HG02852 (cell line): Measurements from ENCODE around the gene HOXC10.

Source experiments
- ATAC-seq: cut with Tn5 transposase; IDR thresholded peaks from one replicate; pipeline ENCODE4 v1.9.1; 2021; ENCODE audit warnings: mild to moderate bottlenecking, moderate library complexity; ENCODE audit not compliant: unreplicated experiment

The HOXC10 gene

DNA sequence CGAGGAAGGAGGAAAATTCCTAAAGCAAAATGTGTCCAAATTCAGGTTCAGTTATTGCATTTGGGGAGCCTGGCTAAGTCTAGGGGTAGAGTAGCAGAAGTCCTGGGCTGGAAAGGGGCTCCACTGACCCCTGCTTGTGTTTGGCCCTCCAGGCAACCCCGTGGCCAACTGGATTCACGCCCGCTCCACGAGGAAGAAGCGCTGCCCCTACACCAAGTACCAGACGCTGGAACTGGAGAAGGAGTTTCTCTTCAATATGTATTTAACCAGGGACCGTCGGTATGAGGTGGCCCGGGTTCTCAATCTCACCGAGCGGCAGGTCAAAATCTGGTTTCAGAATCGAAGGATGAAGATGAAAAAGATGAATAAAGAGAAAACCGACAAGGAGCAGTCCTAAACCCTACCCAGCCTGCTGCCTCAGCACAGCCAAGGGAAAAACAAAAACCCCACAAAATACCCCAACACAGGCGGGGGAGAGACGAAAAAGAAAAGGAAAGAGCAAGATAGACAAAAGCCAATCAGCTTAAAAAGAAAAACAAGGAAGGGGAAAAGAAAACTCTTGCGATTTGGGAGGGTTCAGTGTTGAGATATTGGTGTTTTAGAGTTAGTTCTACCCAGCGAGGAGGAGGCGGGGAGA, 17.4 kb downstream of the HOXC10 start:
- no peak for ATAC-seq

DNA sequence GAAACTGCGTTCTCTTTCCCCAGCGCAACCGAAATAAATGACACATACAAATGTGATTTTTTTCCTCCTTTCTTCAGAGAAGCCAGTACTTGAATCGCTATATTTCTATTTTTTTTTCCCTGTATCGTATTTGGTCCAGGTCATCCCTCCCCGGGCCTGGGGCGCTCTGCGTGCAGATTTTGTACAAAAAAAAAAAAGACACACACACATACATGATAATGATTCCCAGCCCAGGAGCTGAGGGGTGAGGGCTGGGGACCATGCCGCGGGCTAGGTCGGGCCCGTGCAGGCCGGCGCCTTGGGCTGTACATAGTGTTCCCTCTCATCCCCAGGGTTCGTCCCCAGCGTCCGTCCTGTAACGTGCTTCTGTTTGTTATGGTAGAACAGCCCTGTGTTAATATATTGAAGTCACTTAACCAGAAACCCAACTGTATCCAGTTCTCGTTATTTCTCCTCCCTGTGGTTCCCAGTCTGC, 18.0 kb downstream of the HOXC10 start:
- no peak for ATAC-seq

DNA sequence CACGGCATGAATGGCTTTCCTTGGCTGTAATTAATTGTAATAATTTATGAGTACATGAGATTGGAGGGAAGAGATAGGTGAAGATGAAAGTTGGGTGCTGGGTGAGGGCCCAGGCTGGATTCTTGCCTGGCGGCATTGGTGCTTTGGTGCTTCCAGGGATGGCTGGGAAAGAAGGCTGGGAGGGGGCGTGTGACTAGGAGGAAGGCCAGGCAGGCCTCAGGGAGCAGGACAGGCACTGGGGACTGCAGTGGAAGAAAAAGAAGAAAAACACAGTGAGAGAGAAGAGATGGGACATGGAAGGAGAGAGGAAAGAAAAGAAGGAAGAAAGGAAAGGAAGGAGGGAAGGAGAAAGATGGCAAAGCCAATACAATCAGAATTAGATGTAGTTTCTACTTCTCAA, 18.7 kb downstream of the HOXC10 start:
- ATAC-seq: no peak

DNA sequence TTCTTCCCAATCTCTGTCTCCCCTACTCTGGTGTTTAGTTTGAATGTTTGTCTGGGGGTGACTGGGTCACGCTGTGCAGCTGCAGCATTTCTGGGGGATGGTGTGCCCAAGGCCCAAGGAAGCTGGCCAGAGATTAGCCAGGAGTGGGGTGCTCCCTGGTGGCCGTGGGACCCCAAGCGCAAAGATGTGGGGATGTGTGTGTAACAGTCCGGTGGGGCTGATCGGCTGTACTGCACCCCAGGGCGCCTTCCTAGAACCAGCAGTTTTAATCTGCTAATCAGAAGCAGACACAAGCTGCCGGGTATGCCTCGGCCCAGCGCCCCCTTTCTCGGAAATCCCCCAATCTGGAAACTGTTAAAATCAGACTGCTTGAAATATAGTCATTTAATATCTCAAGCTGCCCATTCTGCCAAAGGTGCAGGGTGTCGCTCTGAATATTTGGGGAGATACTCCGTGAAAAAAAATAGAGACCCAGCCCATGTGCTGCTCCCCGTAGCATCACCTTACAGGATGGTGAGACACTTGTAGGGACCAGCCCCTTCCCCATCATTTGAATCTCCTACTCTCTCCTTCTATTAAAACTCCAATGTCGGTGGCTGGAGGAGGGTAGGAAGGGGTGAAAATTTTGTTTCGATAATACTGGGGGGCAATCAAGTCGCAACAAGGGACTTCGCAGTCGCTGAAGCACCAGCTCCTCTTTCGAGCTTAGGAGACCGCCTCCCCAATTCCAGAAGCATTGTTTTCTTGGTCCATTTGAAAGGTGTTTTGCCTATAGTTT, 19.3 kb downstream of the HOXC10 start:
- no peak for ATAC-seq

DNA sequence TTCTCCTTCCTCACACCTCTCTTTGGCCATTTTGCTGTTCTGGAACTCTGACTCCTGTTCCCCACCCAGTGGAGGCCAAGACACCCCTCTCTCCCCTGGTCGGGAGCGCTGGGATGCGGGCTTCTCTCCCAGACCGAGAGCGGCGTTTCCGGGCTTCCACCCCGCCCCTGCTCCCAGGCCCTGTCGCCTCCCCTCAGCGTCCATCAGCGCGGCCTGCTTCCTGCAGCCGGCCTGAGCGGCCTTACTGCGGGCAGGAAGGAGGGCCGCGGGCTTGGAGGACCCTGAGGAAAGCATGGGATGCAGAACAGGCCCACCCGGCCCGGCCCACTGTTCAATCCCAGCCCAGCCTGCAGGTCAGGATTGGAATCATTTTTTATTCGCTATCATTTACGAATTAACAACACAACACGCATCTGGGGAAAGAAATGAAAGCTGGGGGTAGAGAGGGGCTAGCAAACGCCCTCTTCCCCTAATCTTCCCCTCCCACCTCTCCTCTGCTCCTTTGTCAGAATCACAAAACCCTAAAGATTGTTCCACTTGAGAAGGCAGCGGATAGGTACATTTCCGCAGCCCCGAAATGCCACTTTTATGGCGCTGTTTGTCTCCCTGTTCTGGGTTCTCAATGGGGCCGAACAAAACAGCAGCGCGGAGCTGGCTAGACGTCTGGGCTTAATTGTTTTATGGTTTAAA, 20.0 kb downstream of the HOXC10 start:
- no peak for ATAC-seq

DNA sequence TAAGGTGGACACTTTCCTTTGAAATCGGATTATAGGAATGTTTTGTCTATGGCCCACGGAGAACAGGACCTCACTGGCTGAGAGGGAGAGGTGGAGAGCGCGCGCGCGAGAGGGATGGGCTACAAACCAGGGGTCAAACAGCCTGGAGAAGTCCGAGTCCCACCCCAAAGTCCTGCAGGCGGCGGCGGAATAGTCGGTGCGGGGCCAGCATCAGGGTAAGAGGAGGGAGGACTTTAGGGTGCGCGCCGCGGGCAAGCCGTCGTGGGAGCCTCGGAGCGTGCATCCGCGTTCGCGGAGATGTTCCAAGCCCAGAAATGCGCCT, 20.5 kb downstream of the HOXC10 start:
- no peak for ATAC-seq

DNA sequence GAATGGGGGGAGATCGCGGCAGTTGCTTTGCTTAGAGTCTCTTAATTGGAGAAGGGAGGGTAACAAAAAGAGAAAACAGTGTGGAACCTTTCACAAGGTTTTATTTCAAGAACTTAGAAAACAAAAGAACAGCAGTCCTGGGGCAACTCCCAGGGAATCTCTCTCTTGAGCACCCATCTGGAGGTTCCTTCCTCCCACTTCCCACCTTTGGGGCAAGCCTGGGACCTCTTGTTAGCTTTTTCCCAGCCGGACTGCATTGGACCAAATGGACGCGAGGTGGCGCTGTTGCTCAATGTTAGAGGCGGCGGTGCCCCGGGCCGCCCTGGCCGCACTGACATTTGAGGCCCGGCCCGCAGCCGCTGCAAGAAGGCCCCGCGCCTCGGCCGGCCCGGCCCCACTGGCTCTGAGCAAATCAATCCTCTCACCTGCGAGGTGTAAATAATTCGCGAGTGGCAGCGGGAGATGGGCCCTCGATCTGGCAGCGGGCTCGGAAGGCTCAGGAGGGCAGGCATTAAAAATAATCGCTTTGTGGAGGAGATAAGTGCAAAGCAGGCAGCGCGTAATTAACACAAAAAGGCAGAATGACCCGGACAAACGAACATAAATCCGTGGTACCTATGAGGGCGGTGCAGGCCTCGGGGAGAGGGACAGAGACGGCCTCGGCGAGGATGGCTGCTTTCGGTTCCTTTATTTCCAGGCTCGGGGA, 21.1 kb downstream of the HOXC10 start:
- ATAC-seq: peak; percentile 68

DNA sequence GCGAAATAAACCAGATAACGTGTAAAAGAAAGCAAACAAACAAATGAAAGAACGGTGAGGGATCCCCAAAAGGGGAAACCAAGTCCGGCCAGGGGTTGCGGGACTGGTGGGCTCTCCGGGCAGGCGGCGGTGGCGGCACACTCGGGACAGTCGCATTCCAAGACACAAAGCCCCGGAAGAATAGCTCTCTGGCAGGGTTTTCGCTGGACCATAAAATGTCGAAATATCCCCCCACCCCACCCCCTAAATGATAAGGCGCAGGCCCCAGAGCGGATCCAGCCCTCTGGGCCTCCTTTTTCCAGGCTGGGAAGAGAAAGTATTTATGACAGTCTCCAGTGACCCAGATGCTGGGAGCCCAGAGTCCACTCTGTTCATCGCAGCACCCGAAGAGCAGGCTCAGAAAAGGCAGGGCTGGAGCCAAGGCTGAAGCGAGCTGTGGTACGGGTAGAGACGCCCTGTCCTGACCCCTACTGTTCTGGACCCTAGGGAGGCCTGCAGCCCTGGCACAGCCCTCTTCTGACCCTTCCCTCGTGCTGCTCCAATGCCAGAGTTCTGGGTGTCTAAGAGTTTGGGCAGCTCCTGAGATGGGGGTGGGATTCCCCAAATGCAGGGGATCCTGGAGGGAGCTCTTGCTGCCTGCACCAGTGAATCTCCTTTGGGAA, 21.7 kb downstream of the HOXC10 start:
- no peak for ATAC-seq

DNA sequence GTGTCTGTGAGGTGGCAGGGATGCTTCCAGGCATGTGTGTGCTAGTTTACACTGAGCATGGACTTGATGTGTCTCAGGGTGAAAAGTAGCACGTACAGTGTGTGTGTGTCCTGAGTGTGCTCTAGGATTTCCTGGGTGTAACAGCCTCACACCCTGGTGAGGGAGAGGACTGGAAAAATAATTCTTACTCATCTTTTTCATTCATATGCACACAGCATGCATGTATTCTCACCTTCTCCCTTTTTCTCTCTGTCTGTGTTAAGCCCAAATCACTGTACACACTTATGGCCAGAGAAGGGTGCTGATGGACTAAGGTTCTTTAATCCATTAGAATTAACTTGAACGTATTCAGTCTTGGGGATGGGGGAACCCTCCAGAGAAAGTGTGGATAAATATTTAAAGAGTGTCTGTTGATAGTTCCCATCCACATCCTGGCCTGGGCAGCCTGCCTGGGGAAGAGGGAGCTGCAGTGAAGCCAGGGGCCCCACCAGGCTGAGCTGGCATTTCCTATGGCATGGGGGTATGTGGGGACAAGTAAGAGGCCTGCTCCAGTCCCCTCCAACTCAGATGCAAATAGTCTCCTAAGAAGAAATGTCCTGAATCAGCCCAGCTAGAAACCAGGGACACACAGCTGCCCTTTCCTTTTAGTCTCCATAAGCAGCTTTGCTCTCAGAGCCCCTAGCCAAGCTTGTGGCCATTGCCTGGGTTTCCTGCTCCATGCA, 22.8 kb downstream of the HOXC10 start:
- no peak for ATAC-seq

DNA sequence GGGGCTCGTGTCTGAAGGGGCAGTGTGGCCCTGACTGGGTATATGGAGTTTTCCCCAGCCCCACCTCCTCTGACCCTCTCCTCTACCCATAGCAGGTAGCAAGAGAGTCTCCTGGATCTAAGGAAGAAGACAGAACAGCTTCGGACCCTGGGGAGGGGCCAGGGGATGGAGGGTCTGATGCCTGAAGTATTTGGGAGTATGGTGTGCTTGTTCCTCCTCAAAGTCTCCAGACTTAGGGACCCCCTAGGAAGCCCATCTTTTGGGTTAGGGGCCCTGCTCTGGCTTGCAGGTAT, 23.3 kb downstream of the HOXC10 start:
- ATAC-seq: no peak

DNA sequence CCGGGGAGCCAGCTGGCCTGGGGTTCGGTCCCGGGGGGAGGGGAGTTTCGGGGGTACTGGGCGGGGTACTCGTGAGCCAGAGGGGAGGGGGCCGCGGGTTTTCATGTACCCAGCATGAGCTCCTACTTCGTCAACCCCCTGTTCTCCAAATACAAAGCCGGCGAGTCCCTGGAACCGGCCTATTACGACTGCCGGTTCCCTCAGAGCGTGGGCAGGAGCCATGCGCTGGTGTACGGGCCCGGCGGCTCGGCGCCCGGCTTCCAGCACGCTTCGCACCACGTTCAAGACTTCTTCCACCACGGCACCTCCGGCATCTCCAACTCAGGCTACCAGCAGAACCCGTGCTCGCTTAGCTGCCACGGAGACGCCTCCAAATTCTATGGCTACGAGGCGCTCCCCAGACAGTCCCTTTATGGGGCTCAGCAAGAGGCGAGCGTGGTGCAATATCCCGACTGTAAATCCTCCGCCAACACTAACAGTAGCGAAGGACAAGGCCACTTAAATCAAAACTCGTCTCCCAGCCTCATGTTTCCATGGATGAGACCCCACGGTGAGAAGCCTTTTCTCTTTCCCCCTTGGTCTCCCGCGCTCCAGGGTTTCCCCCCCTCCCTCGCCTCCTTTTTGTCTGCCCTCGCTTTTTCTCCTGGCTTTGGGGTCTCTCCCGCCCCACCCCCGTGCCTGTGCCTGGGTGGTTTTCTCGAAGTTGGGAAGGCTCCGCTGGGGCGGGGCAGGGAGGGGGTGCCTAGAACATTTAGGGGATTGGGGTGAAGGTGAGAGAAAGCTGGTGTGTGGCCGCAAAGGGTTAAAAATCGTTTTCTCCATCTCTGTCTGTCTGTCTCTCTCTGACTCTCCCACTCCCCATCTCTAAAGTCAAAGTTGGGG, 24.5 kb downstream of the HOXC10 start:
- ATAC-seq: no peak

DNA sequence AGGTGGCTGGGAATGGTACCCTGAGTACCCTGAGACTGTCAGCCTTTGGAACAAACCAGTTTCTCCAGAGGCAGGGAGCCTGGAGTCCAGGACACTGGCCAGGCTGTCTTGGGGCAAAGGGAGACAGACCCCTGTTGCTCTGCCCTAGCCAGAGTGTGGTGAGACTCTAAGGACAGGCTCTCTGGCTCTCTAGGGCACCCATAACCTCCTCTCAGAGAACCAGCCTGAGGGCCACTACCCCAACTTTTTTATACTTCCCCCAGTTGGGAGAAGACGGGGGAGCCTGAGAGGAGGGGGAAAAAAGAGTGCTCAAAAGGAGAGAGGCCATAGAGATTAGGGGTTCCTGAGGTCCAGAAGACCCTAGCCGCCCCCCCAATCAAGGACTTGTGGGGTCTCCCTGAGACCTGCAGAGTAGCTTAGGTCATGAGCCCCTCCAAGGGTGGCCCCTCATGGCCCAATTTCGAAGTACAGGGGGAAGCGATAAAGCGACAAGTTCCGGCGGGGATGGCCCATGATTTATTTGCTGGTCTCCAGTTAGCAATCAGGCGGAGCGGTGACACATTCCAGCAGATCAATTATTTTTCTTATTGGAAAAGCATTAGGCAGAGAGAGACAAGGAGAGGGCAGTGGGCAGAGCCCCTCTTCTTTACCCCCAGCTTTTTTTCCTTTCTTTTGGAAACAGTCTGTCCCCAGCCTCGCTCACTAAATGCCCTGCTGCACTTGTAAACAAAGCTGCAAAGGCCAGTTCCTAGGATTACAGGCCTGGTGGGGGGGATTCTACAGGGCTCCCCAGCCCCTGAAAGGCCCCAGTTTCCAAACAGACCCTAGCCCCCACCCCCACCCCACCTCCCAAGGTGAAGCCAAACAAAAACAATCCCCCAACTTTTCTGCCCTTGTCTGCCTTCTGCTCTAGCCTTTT, 25.4 kb downstream of the HOXC10 start:
- ATAC-seq: no peak

DNA sequence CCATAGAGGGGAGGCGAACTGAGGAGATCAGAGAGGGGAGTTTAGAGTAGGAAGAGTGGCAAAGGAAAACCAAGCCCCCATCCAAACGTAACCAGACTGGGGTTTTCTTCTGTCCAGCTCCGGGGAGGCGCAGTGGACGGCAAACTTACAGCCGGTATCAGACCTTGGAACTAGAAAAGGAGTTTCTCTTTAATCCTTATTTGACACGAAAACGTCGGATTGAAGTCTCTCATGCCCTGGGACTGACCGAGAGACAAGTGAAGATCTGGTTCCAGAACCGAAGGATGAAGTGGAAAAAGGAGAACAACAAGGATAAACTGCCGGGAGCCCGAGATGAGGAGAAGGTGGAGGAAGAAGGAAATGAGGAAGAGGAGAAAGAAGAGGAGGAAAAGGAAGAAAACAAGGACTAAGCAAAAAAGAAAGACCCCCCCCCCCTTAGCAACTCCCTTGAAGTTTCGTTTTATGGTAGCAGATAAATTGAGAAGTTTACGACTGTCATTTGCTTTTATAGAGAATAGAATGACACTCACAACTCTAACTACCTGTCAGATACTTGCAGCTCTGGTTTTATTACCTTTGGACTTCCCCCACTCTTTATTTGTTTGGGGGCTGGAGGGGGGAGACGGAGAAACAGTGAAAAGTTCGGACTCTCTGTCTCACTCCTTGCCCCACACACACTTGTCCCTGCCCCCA, 26.2 kb downstream of the HOXC10 start:
- no peak for ATAC-seq

DNA sequence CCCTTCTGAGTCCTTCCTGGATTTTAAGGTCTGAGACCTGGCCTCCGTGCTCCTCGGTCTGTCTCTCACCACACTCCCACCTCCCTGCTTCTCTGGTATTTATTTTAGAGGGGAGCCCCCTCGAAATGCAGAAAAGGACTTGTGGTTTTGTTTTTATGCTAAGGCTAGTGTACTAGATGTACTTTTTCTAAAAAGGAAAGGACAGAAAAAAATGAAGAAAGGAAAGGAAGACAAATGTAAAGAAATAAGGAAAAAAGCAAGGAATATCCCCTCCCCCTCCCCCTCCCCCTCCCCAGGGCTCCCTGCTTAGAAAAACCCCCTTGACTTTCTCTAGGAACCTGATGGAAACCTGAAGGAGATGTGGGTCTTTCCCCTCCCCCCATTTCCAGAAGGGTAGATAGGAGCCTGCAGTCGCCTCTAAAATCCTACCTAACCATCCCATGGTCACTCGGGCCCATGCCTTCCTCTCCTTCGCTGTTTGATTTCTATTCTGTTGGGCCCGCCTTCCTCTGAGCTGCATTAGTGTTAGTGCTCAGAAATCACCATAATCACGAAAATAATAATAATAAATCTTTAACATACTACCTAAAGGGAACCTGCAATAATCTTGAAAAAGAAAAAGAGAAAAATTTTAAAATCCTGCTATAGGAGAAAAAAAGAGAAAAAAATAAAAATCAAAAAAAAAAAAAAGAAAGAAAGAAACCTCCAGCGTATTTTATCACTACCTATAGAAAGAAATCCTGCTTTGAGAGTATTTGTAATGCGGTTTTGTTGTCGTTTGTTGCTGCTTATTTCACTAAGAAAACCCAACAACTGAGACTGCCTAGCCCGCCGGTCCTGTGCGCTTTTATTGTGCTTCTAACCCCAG, 27.0 kb downstream of the HOXC10 start:
- no peak for ATAC-seq

DNA sequence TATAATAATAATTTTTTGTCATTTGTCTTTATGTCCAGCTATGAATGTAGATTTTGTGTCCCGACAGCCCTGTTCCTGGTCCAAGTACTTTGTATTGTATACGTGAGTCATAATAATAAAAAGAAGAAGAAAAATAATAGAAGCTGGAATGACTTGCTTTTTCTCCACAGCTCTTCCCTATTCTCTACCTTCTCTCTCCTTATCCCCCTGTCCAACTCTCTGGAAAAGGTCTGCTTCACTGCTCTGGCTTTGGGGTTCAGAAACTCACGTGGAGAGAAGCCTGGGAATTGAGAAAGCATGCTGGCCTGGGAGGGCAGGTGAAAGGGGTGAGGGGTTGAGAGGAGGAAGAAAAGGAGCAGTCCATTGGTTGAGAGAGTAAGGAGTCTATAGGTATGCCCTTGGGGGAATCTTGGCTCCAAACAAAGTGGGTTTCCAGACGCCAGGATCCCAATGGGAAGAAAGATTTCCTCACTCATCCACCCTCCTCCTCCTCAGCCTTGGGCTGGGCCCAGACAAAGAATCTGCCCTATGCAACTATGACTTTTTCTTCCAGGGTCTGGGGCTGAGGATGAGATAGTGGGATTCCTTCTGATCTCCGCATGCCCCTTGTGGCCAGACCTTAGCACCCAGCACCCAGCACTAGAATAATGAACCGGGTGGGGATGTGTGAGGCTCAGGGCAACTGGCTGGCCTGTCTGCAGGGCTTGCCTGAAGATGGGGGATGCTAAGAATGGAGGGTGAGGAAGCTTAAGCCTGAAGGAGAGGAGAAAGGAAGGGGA, 27.9 kb downstream of the HOXC10 start:
- ATAC-seq: no peak

DNA sequence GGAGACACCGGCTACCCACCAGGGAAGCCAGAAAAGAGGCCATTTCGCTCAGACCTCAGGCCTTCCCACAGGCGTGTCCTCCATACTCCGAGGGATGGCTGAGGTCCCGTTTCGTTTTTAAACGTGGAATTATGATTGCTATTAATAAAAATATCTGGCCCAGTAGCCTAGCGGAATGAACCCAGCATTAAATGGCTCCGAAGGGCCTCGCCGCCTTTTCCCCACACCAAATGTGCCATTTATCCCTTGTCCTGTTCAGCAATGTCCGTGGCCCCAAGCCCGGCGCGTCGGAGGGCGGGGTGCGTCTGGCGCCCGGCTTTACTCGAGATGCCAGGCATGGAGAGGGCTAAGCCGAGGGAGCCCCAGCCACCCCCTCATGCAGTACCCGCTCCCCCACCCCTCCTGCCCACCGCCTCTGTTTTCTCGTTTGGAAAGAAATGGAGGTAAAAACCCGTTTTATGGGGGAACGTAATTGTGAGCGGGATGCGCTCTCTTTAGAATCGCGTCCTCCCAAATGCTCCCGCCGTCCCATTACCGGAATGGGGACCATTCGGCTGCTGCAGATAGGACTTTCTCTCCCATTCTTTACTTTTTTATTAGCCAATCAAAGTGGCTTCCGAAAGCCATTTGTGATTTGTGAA, 29.6 kb downstream of the HOXC10 start:
- no peak for ATAC-seq
